ENCODE measurements around the gene PSMD2.

Gene PSMD2

GRCh38 chr3:184258926-184259325 is 40.1 kb upstream of the PSMD2 start:
- H3K4me3 ChIP-seq (replicated peaks in 1 of 2; ENCODE audit: low read depth in 2 of 2, low read length in 2 of 2) = no peak overlapping the region
- no peak for TF ChIP-seq CTCF (IDR thresholded peaks at IDR 0.05; ENCODE audit: low read depth, low read length)
- no peak for DNase-seq (ENCODE audit: low read depth in 2 of 2)

GRCh38 chr3:184259396-184259877 is 39.6 kb upstream of the PSMD2 start:
- DNase-seq (ENCODE audit: low read depth in 2 of 2) = no peak
- TF ChIP-seq CTCF (IDR thresholded peaks at IDR 0.05; ENCODE audit: low read depth, low read length) = no peak

GRCh38 chr3:184259878-184260723 is 38.9 kb upstream of the PSMD2 start:
- H3K4me3 ChIP-seq (replicated peaks in 1 of 2; ENCODE audit: low read depth in 2 of 2, low read length in 2 of 2) = peak overlapping the region; percentile 18 to 33
- no peak for TF ChIP-seq CTCF (IDR thresholded peaks at IDR 0.05; ENCODE audit: low read depth, low read length)
- peak in 1 of 2 donors; percentile 36 for DNase-seq (ENCODE audit: low read depth in 2 of 2)

More at GRCh38 chr3:184259396-184259877, 39.6 kb upstream of the PSMD2 start:
- H3K4me3 ChIP-seq (replicated peaks in 1 of 2; ENCODE audit: low read depth in 2 of 2, low read length in 2 of 2) = no peak overlapping the region

GRCh38 chr3:184260724-184261269 is 38.2 kb upstream of the PSMD2 start:
- TF ChIP-seq CTCF (IDR thresholded peaks at IDR 0.05; ENCODE audit: low read depth, low read length) = no peak
- no peak for DNase-seq (ENCODE audit: low read depth in 2 of 2)
- H3K4me3 ChIP-seq (replicated peaks in 1 of 2; ENCODE audit: low read depth in 2 of 2, low read length in 2 of 2) = peak overlapping the region; percentile 42 to 59

GRCh38 chr3:184261270-184261853 is 37.7 kb upstream of the PSMD2 start, which contains the start of gene CAMK2N2:
CAMK2N2 (minus strand) TSS chr3:184261553; CDS start chr3:184261285, 268 bp downstream.
- DNase-seq (ENCODE audit: low read depth in 2 of 2) = peak; percentile 44 to 69
- H3K4me3 ChIP-seq (replicated peaks in 1 of 2; ENCODE audit: low read depth in 2 of 2, low read length in 2 of 2) = peak within 1 kb of the TSS; percentile 57 to 59
- TF ChIP-seq CTCF (IDR thresholded peaks at IDR 0.05; ENCODE audit: low read depth, low read length) = no peak

GRCh38 chr3:184261854-184262763 is 36.9 kb upstream of the PSMD2 start:
- TF ChIP-seq CTCF (IDR thresholded peaks at IDR 0.05; ENCODE audit: low read depth, low read length) = no peak
- DNase-seq (ENCODE audit: low read depth in 2 of 2) = peak; percentile 34 to 47
- peak overlapping the region; percentile 57 to 59 for H3K4me3 ChIP-seq (replicated peaks in 1 of 2; ENCODE audit: low read depth in 2 of 2, low read length in 2 of 2)

Measured in cardiac fibroblast (primary cell).